ENCODE measurements around the gene HACD4.

DNA sequence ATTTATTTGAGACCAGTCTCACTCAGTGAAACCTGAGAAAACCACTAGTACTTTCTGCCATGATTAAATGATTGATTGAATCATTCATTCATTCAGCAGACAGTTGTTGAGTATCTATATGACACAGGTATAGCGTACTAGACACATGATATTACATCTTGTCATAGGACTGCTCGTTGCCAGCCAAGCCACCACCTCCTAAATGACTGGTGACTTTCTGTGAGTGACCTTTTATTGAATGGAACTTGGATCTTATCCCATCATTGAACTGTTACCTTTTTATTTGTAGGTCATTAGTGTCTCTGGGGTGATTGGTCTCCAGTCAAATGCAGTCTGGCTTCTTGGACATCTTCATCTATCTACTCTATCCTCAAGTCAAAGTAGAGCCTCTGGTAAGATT lies 80.7 kb downstream of the HACD4 start:
- TF ChIP-seq, protein P1, sequence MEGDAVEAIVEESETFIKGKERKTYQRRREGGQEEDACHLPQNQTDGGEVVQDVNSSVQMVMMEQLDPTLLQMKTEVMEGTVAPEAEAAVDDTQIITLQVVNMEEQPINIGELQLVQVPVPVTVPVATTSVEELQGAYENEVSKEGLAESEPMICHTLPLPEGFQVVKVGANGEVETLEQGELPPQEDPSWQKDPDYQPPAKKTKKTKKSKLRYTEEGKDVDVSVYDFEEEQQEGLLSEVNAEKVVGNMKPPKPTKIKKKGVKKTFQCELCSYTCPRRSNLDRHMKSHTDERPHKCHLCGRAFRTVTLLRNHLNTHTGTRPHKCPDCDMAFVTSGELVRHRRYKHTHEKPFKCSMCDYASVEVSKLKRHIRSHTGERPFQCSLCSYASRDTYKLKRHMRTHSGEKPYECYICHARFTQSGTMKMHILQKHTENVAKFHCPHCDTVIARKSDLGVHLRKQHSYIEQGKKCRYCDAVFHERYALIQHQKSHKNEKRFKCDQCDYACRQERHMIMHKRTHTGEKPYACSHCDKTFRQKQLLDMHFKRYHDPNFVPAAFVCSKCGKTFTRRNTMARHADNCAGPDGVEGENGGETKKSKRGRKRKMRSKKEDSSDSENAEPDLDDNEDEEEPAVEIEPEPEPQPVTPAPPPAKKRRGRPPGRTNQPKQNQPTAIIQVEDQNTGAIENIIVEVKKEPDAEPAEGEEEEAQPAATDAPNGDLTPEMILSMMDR (IDR thresholded peaks at IDR 0.05), result no peak
- TF ChIP-seq POLR2A (IDR thresholded peaks at IDR 0.05), result no peak

Measured in tibial nerve (tissue), 3 donors.